Fibroblast of lung (primary cell): ENCODE measurements around the gene SPATA20. TPM values are rescaled to one million over a fixed set of nuclear protein-coding genes. Genes with fewer than 3 reads are reported as not detected.

ENCODE experiments used
- DNase-seq, 2 donors: peaks; one replicate each; pipeline versions ENCODE4 v3.0.0 to v3.0.0-alpha.2; 2010; ENCODE audit warnings: low read depth in 2 of 2
- H2AFZ ChIP-seq: 2 replicates; pipeline ENCODE4 v1.5.1; 2012; ENCODE audit warnings: low read length, control low read depth, inconsistent platforms
- H3K27ac ChIP-seq: 2 replicates; pipeline ENCODE4 v1.5.1; 2011; ENCODE audit warnings: low read length, control low read depth; ENCODE audit not compliant: insufficient read depth
- H3K27me3 ChIP-seq: 2 replicates; pipeline ENCODE4 v1.5.1; 2011; ENCODE audit warnings: mild to moderate bottlenecking, low read length; ENCODE audit not compliant: control insufficient read depth, insufficient read depth
- H3K36me3 ChIP-seq: 2 replicates; pipeline ENCODE4 v1.5.1; 2011; ENCODE audit warnings: low read length; ENCODE audit not compliant: control insufficient read depth, insufficient read depth
- H3K4me1 ChIP-seq: 2 replicates; pipeline ENCODE4 v1.5.1; 2011; ENCODE audit warnings: low read length; ENCODE audit not compliant: control insufficient read depth, insufficient read depth; ENCODE audit errors: extremely low read depth
- H3K4me2 ChIP-seq: 2 replicates; pipeline ENCODE4 v1.5.1; 2011; ENCODE audit warnings: low read length, control low read depth; ENCODE audit not compliant: insufficient read depth; ENCODE audit errors: extremely low read depth
- H3K4me3 ChIP-seq, 4 experiments: fragments of 200-600 bp in 1 of 4; sonication (generic) in 1 of 4; replicated peaks in 1 of 4; 2 replicates each; pipeline ENCODE4 v1.5.1; 2011 to 2016; ENCODE audit warnings: low read length in 4 of 4, low read depth in 3 of 4, mild to moderate bottlenecking in 3 of 4, control low read depth in 2 of 4, inconsistent platforms in 1 of 4, mixed read lengths in 1 of 4; ENCODE audit not compliant: insufficient read depth in 1 of 4; ENCODE audit errors: control extremely low read depth in 1 of 4
- H3K79me2 ChIP-seq: 2 replicates; pipeline ENCODE4 v1.5.1; 2012; ENCODE audit warnings: mild to moderate bottlenecking, low read length, inconsistent platforms; ENCODE audit not compliant: control insufficient read depth, insufficient read depth
- H3K9ac ChIP-seq: 2 replicates; pipeline ENCODE4 v1.5.1; 2011; ENCODE audit warnings: mild to moderate bottlenecking, low read length, control low read depth; ENCODE audit not compliant: insufficient read depth
- H3K9me3 ChIP-seq: 2 replicates; pipeline ENCODE4 v1.5.1; 2012; ENCODE audit warnings: low read depth, low read length; ENCODE audit not compliant: control insufficient read depth, insufficient read depth
- H4K20me1 ChIP-seq: 2 replicates; pipeline ENCODE4 v1.5.1; 2011; ENCODE audit warnings: low read length; ENCODE audit not compliant: control insufficient read depth, insufficient read depth; ENCODE audit errors: extremely low read depth
- CTCF ChIP-seq, 2 donors: IDR thresholded peaks in 1 of 2; conservative IDR thresholded peaks in 1 of 2; 1 replicate in 1 of 2; 2 replicates in 1 of 2; pipeline ENCODE4 v1.5.1; 2011 to 2012; ENCODE audit warnings: low read length in 2 of 2, control low read depth in 1 of 2, inconsistent platforms in 1 of 2, low read depth in 1 of 2, mild to moderate bottlenecking in 1 of 2
- EZH2 ChIP-seq: IDR thresholded peaks from 2 replicates; pipeline ENCODE4 v1.5.1; 2012; ENCODE audit warnings: low read length, control low read depth, mild to moderate bottlenecking; ENCODE audit errors: missing control alignments
- polyA plus RNA-seq, 2 donors: library from polyadenylated mRNA; depleted of rRNA in 1 of 2; stranded (reverse) in 1 of 2; unstranded in 1 of 2; fragments of >200 nt; gene quantifications; 2 replicates each; pipeline ENCODE4 v1.2.1, GENCODE V29; 2011 to 2012; ENCODE audit warnings: missing spikeins in 1 of 2
- total RNA-seq: library from RNA; depleted of rRNA; stranded (reverse); fragments of >200 nt; gene quantifications from 2 replicates; pipeline ENCODE4 v1.2.1, GENCODE V29; 2014

The SPATA20 gene
- total and polyA plus RNA-seq, 2 donors (not counting 1 experiment from before 2014, with no cell fraction given), result 21.6 to 119 TPM

GRCh38 chr17:50527155-50527762, 19.7 kb upstream of the SPATA20 start:
- Histone ChIP-seq H3K27ac (no peak overlapping the region), H2AFZ (no peak overlapping the region), H3K4me3 (no peak overlapping the region), H4K20me1 (no peaks in the 10 kb centered on the region), H3K9ac (no peak overlapping the region), H3K79me2 (no peaks in the 10 kb centered on the region), H3K9me3 (no peaks in the 10 kb centered on the region), H3K4me2 (no peak overlapping the region), H3K27me3 (peaks cover 27% of the 10 kb centered on the region), H3K4me1 (no peaks in the 10 kb centered on the region), H3K36me3 (no peaks in the 10 kb centered on the region)
- TF ChIP-seq CTCF (conservative IDR thresholded peaks at IDR 0.05 in 1 of 2, IDR thresholded peaks at IDR 0.05 in 1 of 2; ENCODE audit: low read depth in 1 of 2, low read length in 2 of 2) (no peak), EZH2 (no peak)
- DNase-seq, result no peak

DNA sequence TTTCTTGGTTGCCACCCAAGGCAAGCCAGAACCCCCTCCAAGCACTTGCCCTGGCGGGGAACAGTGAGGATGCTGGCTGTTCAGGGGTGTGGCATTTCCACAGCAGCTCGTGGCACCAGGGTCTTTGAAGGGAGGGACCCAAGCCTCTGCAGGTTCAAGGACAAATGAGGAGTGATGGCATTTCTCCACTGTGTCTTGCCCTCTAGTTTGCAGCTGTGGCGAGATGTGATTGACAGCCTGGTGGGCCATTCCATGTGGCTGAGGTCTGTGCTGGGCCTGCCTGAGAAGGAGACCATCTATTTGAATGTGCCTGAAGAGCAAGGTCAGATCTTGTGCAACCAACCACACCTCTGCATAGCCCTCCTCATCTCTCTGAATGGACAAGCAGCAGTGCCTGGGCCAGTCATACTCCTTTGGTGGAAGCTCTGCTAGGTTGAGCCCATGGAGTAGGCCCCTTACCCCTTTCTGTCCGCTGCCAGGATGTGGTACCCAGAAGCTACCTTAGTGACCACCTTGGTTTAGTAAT, 19.0 kb upstream of the SPATA20 start:
- Histone ChIP-seq H3K9me3 (no peaks in the 10 kb centered on the region), H3K4me3 (no peak overlapping the region), H3K27ac (no peak overlapping the region), H3K79me2 (no peaks in the 10 kb centered on the region), H3K36me3 (no peaks in the 10 kb centered on the region), H3K9ac (no peak overlapping the region), H3K4me1 (no peaks in the 10 kb centered on the region), H3K4me2 (no peak overlapping the region), H2AFZ (no peak overlapping the region), H3K27me3 (peaks cover 33% of the 10 kb centered on the region), H4K20me1 (no peaks in the 10 kb centered on the region)
- DNase-seq, result no peak
- no peak for TF ChIP-seq EZH2
- no peak for TF ChIP-seq CTCF (conservative IDR thresholded peaks at IDR 0.05 in 1 of 2, IDR thresholded peaks at IDR 0.05 in 1 of 2; ENCODE audit: low read depth in 1 of 2, low read length in 2 of 2)

- DNase-seq, result no peak
- Histone ChIP-seq H3K4me2 (no peak overlapping the region), H3K9me3 (no peaks in the 10 kb centered on the region), H3K4me3 (no peak overlapping the region), H3K4me1 (no peaks in the 10 kb centered on the region), H2AFZ (no peak overlapping the region), H3K36me3 (no peaks in the 10 kb centered on the region), H3K27me3 (peaks cover 35% of the 10 kb centered on the region), H3K79me2 (no peaks in the 10 kb centered on the region), H4K20me1 (no peaks in the 10 kb centered on the region), H3K9ac (no peak overlapping the region), H3K27ac (no peak overlapping the region)
- TF ChIP-seq EZH2 (no peak), CTCF (conservative IDR thresholded peaks at IDR 0.05 in 1 of 2, IDR thresholded peaks at IDR 0.05 in 1 of 2; ENCODE audit: low read depth in 1 of 2, low read length in 2 of 2) (no peak)
Measured at GRCh38 chr17:50529849-50530248, 17.1 kb upstream of the SPATA20 start.
